Measurements from ENCODE around the gene LUC7L3.

DNA sequence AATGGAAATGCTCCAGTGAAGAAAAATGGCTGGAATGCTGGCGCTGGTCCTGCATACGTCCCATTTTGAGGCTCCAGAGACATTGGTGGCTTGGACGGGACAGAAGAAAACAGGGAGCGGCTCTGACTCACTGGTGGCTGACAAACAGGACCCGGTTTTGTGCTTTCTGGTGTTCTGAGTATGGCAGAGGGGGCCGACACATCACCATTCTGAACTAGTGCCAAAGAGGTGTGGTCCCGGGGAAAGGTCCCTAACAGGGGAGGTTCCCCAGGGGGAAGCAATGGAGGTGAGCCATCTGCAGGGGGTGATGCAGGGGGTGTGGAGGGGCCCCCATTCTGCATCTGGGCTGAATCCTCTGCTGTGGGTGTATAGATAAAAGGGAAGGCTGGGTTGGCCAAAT is 20.0 kb upstream of the LUC7L3 start:
- TF ChIP-seq, protein P1, sequence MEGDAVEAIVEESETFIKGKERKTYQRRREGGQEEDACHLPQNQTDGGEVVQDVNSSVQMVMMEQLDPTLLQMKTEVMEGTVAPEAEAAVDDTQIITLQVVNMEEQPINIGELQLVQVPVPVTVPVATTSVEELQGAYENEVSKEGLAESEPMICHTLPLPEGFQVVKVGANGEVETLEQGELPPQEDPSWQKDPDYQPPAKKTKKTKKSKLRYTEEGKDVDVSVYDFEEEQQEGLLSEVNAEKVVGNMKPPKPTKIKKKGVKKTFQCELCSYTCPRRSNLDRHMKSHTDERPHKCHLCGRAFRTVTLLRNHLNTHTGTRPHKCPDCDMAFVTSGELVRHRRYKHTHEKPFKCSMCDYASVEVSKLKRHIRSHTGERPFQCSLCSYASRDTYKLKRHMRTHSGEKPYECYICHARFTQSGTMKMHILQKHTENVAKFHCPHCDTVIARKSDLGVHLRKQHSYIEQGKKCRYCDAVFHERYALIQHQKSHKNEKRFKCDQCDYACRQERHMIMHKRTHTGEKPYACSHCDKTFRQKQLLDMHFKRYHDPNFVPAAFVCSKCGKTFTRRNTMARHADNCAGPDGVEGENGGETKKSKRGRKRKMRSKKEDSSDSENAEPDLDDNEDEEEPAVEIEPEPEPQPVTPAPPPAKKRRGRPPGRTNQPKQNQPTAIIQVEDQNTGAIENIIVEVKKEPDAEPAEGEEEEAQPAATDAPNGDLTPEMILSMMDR (IDR thresholded peaks at IDR 0.05) = no peak
- TF ChIP-seq POLR2A (IDR thresholded peaks at IDR 0.05) = no peak

Measured in body of pancreas (tissue), 4 donors.